GM10266 (cell line): Measurements from ENCODE around the gene RITA1.

Experiments
- DNase-seq: peaks from one replicate; pipeline ENCODE4 v3.0.0; 2012; ENCODE audit errors: extremely low spot score
- TF ChIP-seq, protein P1 (sequence below): IDR thresholded peaks from 2 replicates; pipeline ENCODE4 v1.5.1; 2012; ENCODE audit warnings: mild to moderate bottlenecking, low read depth; ENCODE audit not compliant: control insufficient read depth, insufficient read depth; ENCODE audit errors: missing control alignments

The RITA1 gene

GRCh38 chr12:113172185-113172584 lies 13.3 kb upstream of the RITA1 start:
- no peak for DNase-seq
- TF ChIP-seq, protein P1, sequence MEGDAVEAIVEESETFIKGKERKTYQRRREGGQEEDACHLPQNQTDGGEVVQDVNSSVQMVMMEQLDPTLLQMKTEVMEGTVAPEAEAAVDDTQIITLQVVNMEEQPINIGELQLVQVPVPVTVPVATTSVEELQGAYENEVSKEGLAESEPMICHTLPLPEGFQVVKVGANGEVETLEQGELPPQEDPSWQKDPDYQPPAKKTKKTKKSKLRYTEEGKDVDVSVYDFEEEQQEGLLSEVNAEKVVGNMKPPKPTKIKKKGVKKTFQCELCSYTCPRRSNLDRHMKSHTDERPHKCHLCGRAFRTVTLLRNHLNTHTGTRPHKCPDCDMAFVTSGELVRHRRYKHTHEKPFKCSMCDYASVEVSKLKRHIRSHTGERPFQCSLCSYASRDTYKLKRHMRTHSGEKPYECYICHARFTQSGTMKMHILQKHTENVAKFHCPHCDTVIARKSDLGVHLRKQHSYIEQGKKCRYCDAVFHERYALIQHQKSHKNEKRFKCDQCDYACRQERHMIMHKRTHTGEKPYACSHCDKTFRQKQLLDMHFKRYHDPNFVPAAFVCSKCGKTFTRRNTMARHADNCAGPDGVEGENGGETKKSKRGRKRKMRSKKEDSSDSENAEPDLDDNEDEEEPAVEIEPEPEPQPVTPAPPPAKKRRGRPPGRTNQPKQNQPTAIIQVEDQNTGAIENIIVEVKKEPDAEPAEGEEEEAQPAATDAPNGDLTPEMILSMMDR = no peak

DNA sequence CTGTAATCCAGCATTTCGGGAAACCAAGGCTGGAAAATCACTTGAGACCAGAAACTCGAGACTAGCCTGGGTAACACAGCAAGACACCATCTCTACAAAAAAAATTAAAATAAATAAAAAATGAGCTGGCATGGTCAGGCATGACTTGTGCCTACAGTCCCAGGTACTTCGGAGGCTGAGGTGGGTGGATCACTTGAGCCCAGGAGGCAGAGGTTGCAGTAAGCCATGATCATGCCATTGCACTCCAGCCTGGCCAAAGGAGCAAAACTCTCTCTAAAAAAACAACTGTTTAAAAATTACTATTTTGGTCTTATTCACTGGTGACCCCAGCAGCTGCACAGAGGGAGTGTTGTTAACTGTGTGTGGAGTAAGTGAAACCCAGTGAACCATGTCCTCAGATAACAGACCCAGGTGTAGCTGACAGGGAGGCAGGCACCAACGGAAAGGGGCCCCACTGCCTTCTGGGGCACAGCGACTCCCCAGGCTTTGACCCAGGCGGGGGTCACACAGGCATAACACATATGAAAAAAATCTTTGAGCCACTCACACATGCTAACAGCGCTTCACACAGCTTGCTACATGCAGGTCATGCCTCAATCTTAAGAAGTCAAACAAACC lies 12.3 kb upstream of the RITA1 start:
- TF ChIP-seq, protein P1 = no peak

DNA sequence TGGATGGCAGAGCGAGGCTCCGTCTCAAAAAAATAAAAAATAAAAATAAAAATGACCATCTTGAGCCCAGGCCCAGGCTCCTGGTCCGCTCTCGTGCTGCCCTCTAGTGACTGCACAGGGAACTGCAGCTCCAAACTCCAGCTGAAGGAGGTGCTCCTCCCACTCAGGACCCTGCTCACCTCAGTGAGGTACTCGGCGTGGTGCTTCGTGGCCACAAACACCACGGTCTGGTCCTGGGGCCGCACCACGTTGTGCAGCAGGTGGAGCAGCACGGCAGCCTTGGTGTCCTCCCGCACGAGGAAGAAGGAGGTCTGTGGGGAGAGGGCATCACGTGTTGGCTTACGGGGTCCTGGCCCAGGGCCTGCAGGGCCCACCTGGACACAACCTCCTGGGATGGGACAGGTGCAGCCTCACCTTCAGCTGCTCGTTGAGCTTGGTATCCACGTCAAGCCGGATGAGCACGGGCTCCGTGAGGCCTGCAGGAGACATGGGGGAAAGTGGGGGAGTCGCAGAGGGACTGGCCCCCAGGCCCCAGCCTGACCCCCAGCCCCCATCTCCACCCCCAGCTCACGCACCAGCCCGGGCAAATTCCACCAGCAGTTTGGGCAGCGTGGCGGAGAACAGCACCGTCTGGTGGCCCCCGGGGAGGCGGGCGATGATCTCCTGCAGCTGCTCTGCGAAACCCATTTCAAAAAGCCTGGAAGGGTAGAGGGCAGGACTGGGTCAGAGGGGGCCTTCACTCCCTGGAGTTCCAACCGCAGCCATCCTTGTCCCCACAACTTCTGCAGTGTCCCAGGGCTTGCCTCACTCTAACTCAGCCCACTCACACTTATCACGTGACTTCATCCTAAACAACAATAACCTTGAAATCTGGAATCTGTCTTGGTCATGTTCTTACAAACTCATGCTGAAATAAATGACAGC lies 10.8 kb upstream of the RITA1 start:
- TF ChIP-seq, protein P1 = peak; percentile 99
- peak; percentile 86 for DNase-seq

More for the DNA sequence above, 12.3 kb upstream of the RITA1 start:
- no peak for DNase-seq

GRCh38 chr12:113179023-113179422 lies 6.5 kb upstream of the RITA1 start:
- TF ChIP-seq, protein P1 = no peak

GRCh38 chr12:113180333-113180732 lies 5.2 kb upstream of the RITA1 start:
- DNase-seq = no peak
- TF ChIP-seq, protein P1 = no peak

More at GRCh38 chr12:113179023-113179422, 6.5 kb upstream of the RITA1 start:
- no peak for DNase-seq

DNA sequence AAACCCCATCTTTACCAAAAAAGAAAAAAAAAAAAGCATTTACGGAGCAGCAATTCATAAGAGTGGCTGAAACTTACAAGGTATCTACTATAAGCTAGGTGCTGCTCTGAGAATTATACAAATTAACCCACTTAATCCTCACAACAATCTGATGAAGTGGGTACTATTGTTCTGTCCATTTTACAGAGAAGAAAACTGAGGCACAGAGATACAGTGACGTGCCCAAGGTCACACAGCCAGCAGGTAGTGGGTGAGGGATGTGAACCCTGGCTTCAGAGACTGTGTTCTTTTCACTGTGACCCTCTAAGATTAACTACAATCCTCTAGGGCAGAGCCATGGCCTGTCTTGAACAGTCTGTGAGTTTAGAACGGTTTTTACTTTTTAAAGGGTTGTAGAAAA lies 3.5 kb upstream of the RITA1 start:
- TF ChIP-seq, protein P1 = no peak
- no peak for DNase-seq

GRCh38 chr12:113183030-113183589 lies 2.4 kb upstream of the RITA1 start:
- TF ChIP-seq, protein P1 = no peak

More at GRCh38 chr12:113183030-113183589, 2.4 kb upstream of the RITA1 start:
- DNase-seq = no peak
